Measurements from ENCODE around the gene NCKAP5L.

Gene NCKAP5L

GRCh38 chr12:49821373-49822287 is 6.6 kb downstream of the NCKAP5L start:
- DNase-seq, result no peak

GRCh38 chr12:49819786-49820185 is 8.4 kb downstream of the NCKAP5L start:
- DNase-seq, result no peak

- DNase-seq, result no peak
Observed at GRCh38 chr12:49818241-49818895, 9.8 kb downstream of the NCKAP5L start.

GRCh38 chr12:49813131-49813530 is 15.1 kb downstream of the NCKAP5L start:
- DNase-seq, result no peak

GRCh38 chr12:49811961-49812401 is 16.2 kb downstream of the NCKAP5L start:
- no peak for DNase-seq

- DNase-seq, result no peak
Observed at GRCh38 chr12:49811136-49811535, 17.1 kb downstream of the NCKAP5L start.

- no peak for DNase-seq
Observed at GRCh38 chr12:49809906-49810389, 18.3 kb downstream of the NCKAP5L start.

- DNase-seq, result peak; percentile 46
Observed at GRCh38 chr12:49809381-49809905, 18.8 kb downstream of the NCKAP5L start.

GRCh38 chr12:49808686-49809380 is 19.4 kb downstream of the NCKAP5L start:
- no peak for DNase-seq

- DNase-seq, result no peak
Observed at GRCh38 chr12:49807991-49808580, 20.1 kb downstream of the NCKAP5L start.

- DNase-seq, result no peak
Observed at GRCh38 chr12:49806877-49807276, 21.3 kb downstream of the NCKAP5L start.

GRCh38 chr12:49806321-49806813 is 21.8 kb downstream of the NCKAP5L start:
- DNase-seq, result no peak

- no peak for DNase-seq
Observed at GRCh38 chr12:49805409-49805808, 22.8 kb downstream of the NCKAP5L start.

- DNase-seq, result no peak
Observed at GRCh38 chr12:49804821-49805220, 23.4 kb downstream of the NCKAP5L start.

- no peak for DNase-seq
Observed at GRCh38 chr12:49803693-49804450, 24.3 kb downstream of the NCKAP5L start.

- DNase-seq, result no peak
Observed at GRCh38 chr12:49801141-49802063, 26.8 kb downstream of the NCKAP5L start.

GRCh38 chr12:49800421-49801140 is 27.6 kb downstream of the NCKAP5L start:
- DNase-seq, result no peak

- DNase-seq, result no peak
Observed at GRCh38 chr12:49798934-49799333, 29.3 kb downstream of the NCKAP5L start.

- DNase-seq, result no peak
Observed at GRCh38 chr12:49798248-49798647, 30.0 kb downstream of the NCKAP5L start.

- no peak for DNase-seq
Observed at GRCh38 chr12:49797449-49797776, 30.8 kb downstream of the NCKAP5L start.

All from NCI-H2227 treated with DMSO at 0.1 percent for 48 hours (cell line).